ENCODE measurements around the gene MMP23B.

DNA sequence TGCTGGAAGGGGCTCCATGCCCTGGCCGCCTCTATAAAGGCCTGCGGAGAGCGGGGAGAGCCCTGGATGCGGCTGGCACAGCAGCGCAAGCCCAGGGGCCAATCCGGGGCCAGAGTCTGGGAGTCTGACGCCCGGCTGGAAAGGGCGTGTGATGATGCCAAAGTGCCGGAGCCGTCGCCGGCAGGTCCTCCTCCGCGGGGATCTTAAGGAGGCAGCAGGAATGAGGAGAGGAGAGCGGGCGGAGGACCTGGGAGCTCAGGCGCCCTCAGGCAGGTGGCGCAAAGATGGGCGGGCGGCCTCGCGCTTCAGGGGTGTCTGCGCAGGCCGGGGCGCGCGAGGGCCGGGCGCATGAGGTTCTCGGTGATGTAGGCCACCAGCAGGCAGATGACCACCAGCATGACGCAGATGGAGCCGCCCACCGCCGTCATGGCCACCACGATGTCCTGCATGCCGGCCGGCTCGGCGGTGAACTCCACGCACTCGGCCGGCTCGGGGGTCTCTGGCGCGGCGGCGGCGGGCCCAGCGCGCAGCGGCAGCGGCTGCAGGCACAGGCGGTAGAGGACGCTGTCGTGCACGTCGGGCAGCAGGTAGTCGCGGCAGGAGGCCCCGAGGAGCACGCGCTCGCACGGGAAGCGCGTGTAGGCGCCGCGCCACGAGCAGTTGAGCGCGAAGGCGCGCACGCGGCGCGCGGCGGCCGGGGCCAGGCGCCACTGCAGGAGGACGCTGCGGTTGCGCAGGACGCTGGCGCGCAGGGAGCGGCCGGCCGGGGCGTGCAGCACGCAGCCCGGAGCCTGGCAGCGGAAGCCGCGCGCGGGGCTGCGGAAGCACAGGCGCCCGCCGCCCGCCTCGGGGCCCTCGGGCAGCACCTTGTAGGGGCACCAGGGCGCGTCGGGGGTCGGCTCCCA is 32.7 kb upstream of the MMP23B start:
- TF ChIP-seq, protein P1, sequence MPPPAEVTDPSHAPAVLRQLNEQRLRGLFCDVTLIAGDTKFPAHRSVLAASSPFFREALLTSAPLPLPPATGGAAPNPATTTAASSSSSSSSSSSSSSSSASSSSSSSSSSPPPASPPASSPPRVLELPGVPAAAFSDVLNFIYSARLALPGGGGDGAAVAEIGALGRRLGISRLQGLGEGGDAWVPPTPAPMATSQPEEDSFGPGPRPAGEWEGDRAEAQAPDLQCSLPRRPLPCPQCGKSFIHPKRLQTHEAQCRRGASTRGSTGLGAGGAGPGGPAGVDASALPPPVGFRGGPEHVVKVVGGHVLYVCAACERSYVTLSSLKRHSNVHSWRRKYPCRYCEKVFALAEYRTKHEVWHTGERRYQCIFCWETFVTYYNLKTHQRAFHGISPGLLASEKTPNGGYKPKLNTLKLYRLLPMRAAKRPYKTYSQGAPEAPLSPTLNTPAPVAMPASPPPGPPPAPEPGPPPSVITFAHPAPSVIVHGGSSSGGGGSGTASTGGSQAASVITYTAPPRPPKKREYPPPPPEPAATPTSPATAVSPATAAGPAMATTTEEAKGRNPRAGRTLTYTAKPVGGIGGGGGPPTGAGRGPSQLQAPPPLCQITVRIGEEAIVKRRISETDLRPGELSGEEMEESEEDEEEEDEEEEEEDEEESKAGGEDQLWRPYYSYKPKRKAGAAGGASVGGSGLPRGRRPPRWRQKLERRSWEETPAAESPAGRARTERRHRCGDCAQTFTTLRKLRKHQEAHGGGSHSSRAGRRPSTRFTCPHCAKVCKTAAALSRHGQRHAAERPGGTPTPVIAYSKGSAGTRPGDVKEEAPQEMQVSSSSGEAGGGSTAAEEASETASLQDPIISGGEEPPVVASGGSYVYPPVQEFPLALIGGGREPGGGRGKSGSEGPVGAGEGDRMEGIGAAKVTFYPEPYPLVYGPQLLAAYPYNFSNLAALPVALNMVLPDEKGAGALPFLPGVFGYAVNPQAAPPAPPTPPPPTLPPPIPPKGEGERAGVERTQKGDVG (CRISPR knock-in tag; IDR thresholded peaks at IDR 0.05): no peak
- TF ChIP-seq, protein P2, sequence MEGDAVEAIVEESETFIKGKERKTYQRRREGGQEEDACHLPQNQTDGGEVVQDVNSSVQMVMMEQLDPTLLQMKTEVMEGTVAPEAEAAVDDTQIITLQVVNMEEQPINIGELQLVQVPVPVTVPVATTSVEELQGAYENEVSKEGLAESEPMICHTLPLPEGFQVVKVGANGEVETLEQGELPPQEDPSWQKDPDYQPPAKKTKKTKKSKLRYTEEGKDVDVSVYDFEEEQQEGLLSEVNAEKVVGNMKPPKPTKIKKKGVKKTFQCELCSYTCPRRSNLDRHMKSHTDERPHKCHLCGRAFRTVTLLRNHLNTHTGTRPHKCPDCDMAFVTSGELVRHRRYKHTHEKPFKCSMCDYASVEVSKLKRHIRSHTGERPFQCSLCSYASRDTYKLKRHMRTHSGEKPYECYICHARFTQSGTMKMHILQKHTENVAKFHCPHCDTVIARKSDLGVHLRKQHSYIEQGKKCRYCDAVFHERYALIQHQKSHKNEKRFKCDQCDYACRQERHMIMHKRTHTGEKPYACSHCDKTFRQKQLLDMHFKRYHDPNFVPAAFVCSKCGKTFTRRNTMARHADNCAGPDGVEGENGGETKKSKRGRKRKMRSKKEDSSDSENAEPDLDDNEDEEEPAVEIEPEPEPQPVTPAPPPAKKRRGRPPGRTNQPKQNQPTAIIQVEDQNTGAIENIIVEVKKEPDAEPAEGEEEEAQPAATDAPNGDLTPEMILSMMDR (IDR thresholded peaks at IDR 0.05 in 2 of 3, conservative IDR thresholded peaks at IDR 0.05 in 1 of 3; ENCODE audit: control insufficient read depth in 2 of 3, extremely low read depth in 1 of 3, insufficient read depth in 1 of 3, low read depth in 3 of 3, low read length in 3 of 3): 0 out of 6 replicates have a peak, but pooled peaks of 2 of the 3 experiments have one; percentile 1 to 4
- TF ChIP-seq POLR2AphosphoS5 (IDR thresholded peaks at IDR 0.05; ENCODE audit: low read length) (no peak), ZNF274 (IDR thresholded peaks at IDR 0.05; ENCODE audit: insufficient read depth, insufficient read length) (no peak), SP1 (IDR thresholded peaks at IDR 0.05; ENCODE audit: low read depth, low read length) (no peak), EP300 (IDR thresholded peaks at IDR 0.05; ENCODE audit: borderline replicate concordance in 1 of 2, control insufficient read depth in 1 of 2, low read depth in 2 of 2, low read length in 2 of 2) (no peak)
- TF ChIP-seq, protein P3, sequence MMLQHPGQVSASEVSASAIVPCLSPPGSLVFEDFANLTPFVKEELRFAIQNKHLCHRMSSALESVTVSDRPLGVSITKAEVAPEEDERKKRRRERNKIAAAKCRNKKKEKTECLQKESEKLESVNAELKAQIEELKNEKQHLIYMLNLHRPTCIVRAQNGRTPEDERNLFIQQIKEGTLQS (IDR thresholded peaks at IDR 0.05; ENCODE audit: borderline replicate concordance, extremely low read depth, low read depth, low read length): no peak

All from GM12878 (cell line).